Mononuclear cell (primary cell): Measurements from ENCODE around the gene USHBP1. TPM values are rescaled to one million over a fixed set of nuclear protein-coding genes. Genes with fewer than 3 reads are reported as not detected.

Experiments used
- H3K27me3 ChIP-seq: 2 replicates; pipeline ENCODE4 v1.6.0; 2011; ENCODE audit warnings: low read length, control low read depth; ENCODE audit not compliant: insufficient read depth
- H3K4me1 ChIP-seq: 2 replicates; pipeline ENCODE4 v1.5.1; 2011; ENCODE audit warnings: mild to moderate bottlenecking, low read length, control low read depth; ENCODE audit not compliant: insufficient read depth
- H3K4me3 ChIP-seq: 2 replicates; pipeline ENCODE4 v1.5.1; 2011; ENCODE audit warnings: mild to moderate bottlenecking, low read length, moderate library complexity
- H3K9me3 ChIP-seq: 2 replicates; pipeline ENCODE4 v1.5.1; 2011; ENCODE audit warnings: low read depth, mild to moderate bottlenecking, control low read depth, low read length
- total RNA-seq: library from RNA; depleted of rRNA; stranded (reverse); fragments of >200 nt; gene quantifications from one replicate; pipeline ENCODE4 v1.2.3, GENCODE V29; 2012

Gene USHBP1
- total RNA-seq, 1 donor = under 0.01 TPM

DNA sequence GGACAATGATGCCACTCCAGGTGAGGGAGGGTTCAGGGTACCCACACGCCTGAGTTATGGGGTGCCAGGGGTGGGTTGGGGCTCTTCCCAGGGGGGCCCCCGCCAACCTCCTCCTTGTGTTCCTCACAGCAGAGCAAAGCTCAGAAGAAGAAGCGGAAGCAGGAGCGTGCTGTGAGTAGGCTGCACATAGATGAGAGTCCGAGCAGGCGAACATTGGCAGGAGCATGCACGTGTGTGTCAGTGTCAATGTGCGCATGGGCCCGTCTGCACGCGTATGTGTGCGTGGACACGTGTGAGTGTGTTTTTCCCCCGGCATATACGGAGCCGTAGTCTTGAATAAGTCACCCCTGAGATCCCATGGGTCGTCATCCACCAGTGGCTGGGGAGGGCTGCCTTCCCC is 61.8 kb downstream of the USHBP1 start:
- Histone ChIP-seq H3K27me3 (no peaks in the 10 kb centered on the region), H3K9me3 (no peaks in the 10 kb centered on the region), H3K4me1 (no peaks in the 10 kb centered on the region), H3K4me3 (no peak overlapping the region)

DNA sequence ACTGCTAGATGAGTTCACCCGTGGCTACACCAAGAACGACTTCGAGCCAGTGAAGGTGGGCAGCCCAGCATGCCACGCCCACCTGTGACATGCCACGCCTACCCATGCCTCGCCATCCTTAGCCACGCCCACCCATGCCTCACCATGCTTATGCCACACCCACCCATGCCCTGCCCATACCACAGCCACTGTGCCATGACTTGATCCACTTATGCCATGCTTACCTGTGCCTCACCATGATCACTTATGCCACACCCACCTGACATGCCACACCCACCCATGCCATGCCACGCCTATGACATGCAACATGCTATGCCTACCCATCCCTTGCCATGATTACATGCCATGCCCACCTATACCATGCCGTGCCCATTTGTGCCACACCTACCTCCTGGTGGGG is 62.3 kb downstream of the USHBP1 start:
- no peaks in the 10 kb centered on the region for H3K4me1 ChIP-seq
- H3K4me3 ChIP-seq = no peak overlapping the region
- no peaks in the 10 kb centered on the region for H3K27me3 ChIP-seq
- H3K9me3 ChIP-seq = no peaks in the 10 kb centered on the region

DNA sequence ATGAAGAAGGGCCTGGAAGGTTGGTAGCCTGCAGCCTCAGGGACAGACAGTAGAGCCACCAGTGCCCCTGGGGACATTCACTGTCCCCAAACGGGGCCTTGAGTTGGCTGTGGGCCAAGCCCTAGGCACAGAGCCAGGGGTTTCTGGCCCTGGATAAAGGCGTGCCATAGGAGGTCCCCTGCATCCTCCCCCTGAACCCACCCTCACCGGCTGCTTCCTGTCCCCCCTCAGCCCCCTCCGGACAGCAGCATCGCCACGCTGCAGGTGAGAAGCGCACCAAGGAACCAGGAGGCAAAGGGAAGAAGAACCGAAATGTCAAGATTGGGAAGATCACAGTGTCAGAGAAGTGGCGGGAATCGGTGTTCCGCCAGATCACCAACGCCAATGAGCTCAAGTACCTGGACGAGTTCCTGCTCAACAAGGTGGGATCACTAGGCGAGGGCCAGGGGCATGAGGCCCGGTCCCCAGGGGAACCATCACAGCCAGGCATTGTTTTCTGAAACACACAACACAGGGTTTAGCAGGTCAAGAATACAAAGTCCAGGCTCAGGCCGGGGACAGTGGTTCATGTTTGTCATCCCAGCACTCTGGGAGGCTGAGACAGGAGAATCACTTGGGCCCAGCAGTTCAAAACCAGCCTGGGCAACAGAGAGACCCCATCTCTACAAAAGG is 64.0 kb downstream of the USHBP1 start:
- Histone ChIP-seq H3K4me3 (no peak overlapping the region), H3K9me3 (no peaks in the 10 kb centered on the region), H3K4me1 (no peaks in the 10 kb centered on the region), H3K27me3 (no peaks in the 10 kb centered on the region)

Other genes starting within 250 kb of the USHBP1 start
- gene CPAMD8, start 237.9 kb downstream of the USHBP1 start, total RNA-seq = 4.0 TPM
- gene HAUS8, start 189.3 kb downstream of the USHBP1 start, total RNA-seq = 9.3 TPM
- gene MYO9B, start 189.0 kb downstream of the USHBP1 start, total RNA-seq = 197 TPM
- 8.6 TPM for gene USE1, start 49.4 kb downstream of the USHBP1 start, total RNA-seq
- gene OCEL1, start 38.5 kb downstream of the USHBP1 start, total RNA-seq = 2.1 TPM
- 2.1 TPM for gene NR2F6, start 18.8 kb downstream of the USHBP1 start, total RNA-seq
- 27.3 TPM for gene BABAM1, start 2.7 kb upstream of the USHBP1 start, total RNA-seq
- gene ANKLE1, start 17.2 kb upstream of the USHBP1 start, total RNA-seq = 0.94 TPM
- 4.9 TPM for gene ABHD8, start 38.7 kb upstream of the USHBP1 start, total RNA-seq
- 22.8 TPM for gene MRPL34, start 41.1 kb upstream of the USHBP1 start, total RNA-seq
- 13.7 TPM for gene DDA1, start 44.8 kb upstream of the USHBP1 start, total RNA-seq
- 5.5 TPM for gene ANO8, start 70.1 kb upstream of the USHBP1 start, total RNA-seq
- gene GTPBP3, start 72.8 kb upstream of the USHBP1 start, total RNA-seq = 11.3 TPM
- 0.63 TPM for gene PLVAP, start 112.6 kb upstream of the USHBP1 start, total RNA-seq
- gene CCDC194, start 129.5 kb upstream of the USHBP1 start, total RNA-seq = 0.42 TPM
- 25.1 TPM for gene BST2, start 140.9 kb upstream of the USHBP1 start, total RNA-seq
- gene MVB12A, start 155.3 kb upstream of the USHBP1 start, total RNA-seq = 13.1 TPM
- not detected for gene TMEM221, start 183.9 kb upstream of the USHBP1 start, total RNA-seq
- gene NXNL1, start 196.2 kb upstream of the USHBP1 start, total RNA-seq = not detected
- gene SLC27A1, start 205.8 kb upstream of the USHBP1 start, total RNA-seq = 5.8 TPM
- gene PGLS, start 246.9 kb upstream of the USHBP1 start, total RNA-seq = 43.0 TPM